GM12878 (cell line): ENCODE measurements around the gene TRIM67.

Source experiments
- CHD4 ChIP-seq: fragments of 200-600 bp; sonication (generic); IDR thresholded peaks from 2 replicates; pipeline ENCODE4 v1.6.1; 2016; ENCODE audit warnings: mild to moderate bottlenecking
- CTCF ChIP-seq, 3 experiments: IDR thresholded peaks in 2 of 3; conservative IDR thresholded peaks in 1 of 3; 2 replicates each; pipeline ENCODE4 v1.5.1; 2011; ENCODE audit warnings: low read depth in 3 of 3, low read length in 3 of 3, mild to moderate bottlenecking in 3 of 3, control low read depth in 2 of 3, moderate library complexity in 2 of 3, inconsistent platforms in 1 of 3, mixed read lengths in 1 of 3; ENCODE audit not compliant: control insufficient read depth in 2 of 3, insufficient read depth in 1 of 3; ENCODE audit errors: extremely low read depth in 1 of 3
- LARP7 ChIP-seq: fragments of 450-650 bp; IDR thresholded peaks from 2 replicates; pipeline ENCODE4 v1.6.1; 2017; ENCODE audit warnings: mild to moderate bottlenecking
- NFYB ChIP-seq: IDR thresholded peaks from 2 replicates; pipeline ENCODE4 v1.6.1; 2011; ENCODE audit warnings: low read depth, mild to moderate bottlenecking, low read length, improper control_type of control experiment, moderate library complexity; ENCODE audit not compliant: insufficient read depth
- POLR2A ChIP-seq: IDR thresholded peaks from 2 replicates; pipeline ENCODE4 v1.6.1; 2011; ENCODE audit warnings: low read depth, mild to moderate bottlenecking, low read length
- RAD21 ChIP-seq: IDR thresholded peaks from 2 replicates; pipeline ENCODE4 v1.6.1; 2011; ENCODE audit warnings: mild to moderate bottlenecking, low read depth, low read length, moderate library complexity; ENCODE audit not compliant: insufficient read depth
- SIN3A ChIP-seq: IDR thresholded peaks from 2 replicates; pipeline ENCODE4 v1.6.1; 2012; ENCODE audit warnings: low read depth, low read length, improper control_type of control experiment
- SP1 ChIP-seq: IDR thresholded peaks from one replicate; pipeline ENCODE4 v1.6.1; 2011; ENCODE audit warnings: low read depth, low read length
- TF ChIP-seq, protein P1 (sequence below): IDR thresholded peaks from 2 replicates; pipeline ENCODE4 v1.6.1; 2012; ENCODE audit warnings: mild to moderate bottlenecking, low read depth, low read length
- TF ChIP-seq, protein P2 (sequence below): IDR thresholded peaks from 2 replicates; pipeline ENCODE4 v1.6.1; 2012; ENCODE audit warnings: low read length, inconsistent platforms

- TF ChIP-seq SIN3A (no peak), NFYB (no peak), SP1 (no peak), RAD21 (no peak), POLR2A (no peak), CTCF (IDR thresholded peaks at IDR 0.05 in 2 of 3, conservative IDR thresholded peaks at IDR 0.05 in 1 of 3; ENCODE audit: control insufficient read depth in 2 of 3, extremely low read depth in 1 of 3, insufficient read depth in 1 of 3, low read depth in 3 of 3, low read length in 3 of 3) (no peak), LARP7 (no peak), CHD4 (no peak)
- TF ChIP-seq, protein P1, sequence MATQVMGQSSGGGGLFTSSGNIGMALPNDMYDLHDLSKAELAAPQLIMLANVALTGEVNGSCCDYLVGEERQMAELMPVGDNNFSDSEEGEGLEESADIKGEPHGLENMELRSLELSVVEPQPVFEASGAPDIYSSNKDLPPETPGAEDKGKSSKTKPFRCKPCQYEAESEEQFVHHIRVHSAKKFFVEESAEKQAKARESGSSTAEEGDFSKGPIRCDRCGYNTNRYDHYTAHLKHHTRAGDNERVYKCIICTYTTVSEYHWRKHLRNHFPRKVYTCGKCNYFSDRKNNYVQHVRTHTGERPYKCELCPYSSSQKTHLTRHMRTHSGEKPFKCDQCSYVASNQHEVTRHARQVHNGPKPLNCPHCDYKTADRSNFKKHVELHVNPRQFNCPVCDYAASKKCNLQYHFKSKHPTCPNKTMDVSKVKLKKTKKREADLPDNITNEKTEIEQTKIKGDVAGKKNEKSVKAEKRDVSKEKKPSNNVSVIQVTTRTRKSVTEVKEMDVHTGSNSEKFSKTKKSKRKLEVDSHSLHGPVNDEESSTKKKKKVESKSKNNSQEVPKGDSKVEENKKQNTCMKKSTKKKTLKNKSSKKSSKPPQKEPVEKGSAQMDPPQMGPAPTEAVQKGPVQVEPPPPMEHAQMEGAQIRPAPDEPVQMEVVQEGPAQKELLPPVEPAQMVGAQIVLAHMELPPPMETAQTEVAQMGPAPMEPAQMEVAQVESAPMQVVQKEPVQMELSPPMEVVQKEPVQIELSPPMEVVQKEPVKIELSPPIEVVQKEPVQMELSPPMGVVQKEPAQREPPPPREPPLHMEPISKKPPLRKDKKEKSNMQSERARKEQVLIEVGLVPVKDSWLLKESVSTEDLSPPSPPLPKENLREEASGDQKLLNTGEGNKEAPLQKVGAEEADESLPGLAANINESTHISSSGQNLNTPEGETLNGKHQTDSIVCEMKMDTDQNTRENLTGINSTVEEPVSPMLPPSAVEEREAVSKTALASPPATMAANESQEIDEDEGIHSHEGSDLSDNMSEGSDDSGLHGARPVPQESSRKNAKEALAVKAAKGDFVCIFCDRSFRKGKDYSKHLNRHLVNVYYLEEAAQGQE, result no peak
- TF ChIP-seq, protein P2, sequence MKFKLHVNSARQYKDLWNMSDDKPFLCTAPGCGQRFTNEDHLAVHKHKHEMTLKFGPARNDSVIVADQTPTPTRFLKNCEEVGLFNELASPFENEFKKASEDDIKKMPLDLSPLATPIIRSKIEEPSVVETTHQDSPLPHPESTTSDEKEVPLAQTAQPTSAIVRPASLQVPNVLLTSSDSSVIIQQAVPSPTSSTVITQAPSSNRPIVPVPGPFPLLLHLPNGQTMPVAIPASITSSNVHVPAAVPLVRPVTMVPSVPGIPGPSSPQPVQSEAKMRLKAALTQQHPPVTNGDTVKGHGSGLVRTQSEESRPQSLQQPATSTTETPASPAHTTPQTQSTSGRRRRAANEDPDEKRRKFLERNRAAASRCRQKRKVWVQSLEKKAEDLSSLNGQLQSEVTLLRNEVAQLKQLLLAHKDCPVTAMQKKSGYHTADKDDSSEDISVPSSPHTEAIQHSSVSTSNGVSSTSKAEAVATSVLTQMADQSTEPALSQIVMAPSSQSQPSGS, result no peak
Observed at GRCh38 chr1:231192620-231193163, 30.8 kb downstream of the TRIM67 start.
